Left renal cortex interstitium (tissue), 4 donors: ENCODE data around the gene UTP11. TPM values are rescaled to one million over a fixed set of nuclear protein-coding genes. Genes with fewer than 3 reads are reported as not detected.
"Not testable (repeated sequence)": the region's sequence is repeated elsewhere in the genome, so short reads cannot be mapped to it uniquely, and the experiment has no call there.

ENCODE experiments used
- DNase-seq, 4 donors: peaks; one replicate each; pipeline ENCODE4 v3.0.0-alpha.2; 2013; ENCODE audit warnings: low read depth in 4 of 4, low spot score in 2 of 4, missing footprints in 1 of 4
- polyA plus RNA-seq, 4 donors: library from polyadenylated mRNA; unstranded; fragments of 120-200 nt; gene quantifications; one replicate each; pipeline ENCODE4 v1.2.1, GENCODE V29; 2013; ENCODE audit not compliant: insufficient read length in 4 of 4

Gene UTP11
- polyA plus RNA-seq, 4 donors: 36.9 to 43.1 (median 42.3) TPM

- no peak for DNase-seq
Measured at GRCh38 chr1:38025664-38026063, 13.1 kb downstream of the UTP11 start.

DNA sequence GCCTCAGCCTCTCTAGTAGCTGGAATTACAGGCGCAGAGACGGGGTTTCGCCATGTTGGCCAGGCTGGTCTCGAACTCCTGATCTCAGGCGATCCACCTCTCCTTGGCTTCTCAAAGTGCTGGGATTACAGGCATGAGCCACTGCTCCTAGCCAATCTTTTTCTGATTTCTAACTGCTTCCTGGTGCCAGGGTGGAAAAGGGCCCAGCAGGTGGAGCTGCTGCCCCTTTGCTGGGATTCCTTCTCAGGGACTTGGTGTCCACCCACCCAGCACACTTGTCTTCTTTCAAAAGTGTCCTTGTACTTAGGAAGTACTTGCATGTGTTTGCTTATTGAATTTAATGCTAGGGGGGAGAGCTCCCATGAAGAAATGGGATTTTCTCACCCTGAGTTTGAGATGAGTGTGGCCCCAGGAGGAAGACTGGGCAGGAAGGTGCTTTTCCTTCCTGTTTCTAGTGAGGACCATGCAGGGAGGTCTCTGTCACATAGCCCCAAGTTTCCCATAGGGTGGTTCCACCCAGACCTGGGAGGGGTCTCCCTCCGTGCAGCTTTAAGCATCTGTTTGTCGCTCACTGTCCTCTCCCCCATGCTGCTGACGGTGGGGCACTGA is 14.2 kb downstream of the UTP11 start:
- DNase-seq: no peak

GRCh38 chr1:38027201-38028104 is 14.9 kb downstream of the UTP11 start:
- no peak for DNase-seq

GRCh38 chr1:38028105-38028591 is 15.6 kb downstream of the UTP11 start:
- DNase-seq: no peak

DNA sequence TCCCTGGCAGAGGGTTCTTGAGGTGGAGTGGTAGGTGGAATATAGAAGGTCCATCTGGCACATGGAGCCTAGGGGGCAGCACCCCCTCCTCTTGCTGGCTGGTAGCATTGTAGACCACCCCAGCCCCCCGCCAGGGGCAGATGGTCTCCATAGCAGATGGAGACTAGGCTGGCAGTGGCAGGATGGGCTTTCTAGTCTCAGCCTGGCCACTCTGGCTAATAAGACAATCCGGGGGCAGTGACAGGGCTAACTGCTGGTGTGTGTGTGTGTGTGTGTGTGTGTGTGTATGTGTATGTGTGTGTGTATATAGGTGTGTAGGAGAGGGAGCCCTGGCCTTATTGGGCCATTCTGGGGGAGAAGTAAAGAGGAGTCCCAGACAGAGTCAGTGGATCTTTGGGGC is 16.1 kb downstream of the UTP11 start:
- DNase-seq: no peak

DNA sequence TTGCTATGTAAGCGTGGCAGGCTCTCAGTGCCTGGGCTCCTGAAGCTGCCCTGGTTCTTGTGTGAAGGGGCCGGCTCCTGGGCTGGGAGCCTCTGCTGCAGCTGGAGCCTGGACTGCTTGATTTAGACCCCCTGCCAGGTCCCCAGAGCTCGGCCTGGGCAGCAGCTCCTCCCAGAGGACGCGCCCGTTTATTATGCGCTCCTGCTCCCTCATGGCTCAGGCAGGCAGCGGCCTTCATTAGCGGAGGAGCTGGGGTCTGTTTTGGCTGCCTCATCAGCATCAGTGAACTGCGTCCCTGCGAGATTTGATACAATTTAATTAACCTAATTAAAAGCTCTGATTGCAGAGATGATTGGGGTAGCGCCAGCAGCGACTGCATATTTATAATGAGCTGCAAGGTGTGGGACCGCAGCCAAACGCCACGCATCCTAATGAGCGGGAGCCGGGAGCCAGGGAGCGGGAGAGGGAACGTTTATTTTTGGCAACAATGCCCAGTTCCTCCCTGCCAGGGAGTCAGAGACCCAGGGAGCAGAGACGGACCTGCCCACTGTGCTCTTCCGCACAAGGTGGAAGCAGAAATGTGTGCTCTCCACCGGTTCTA is 16.6 kb downstream of the UTP11 start:
- DNase-seq: no peak

DNA sequence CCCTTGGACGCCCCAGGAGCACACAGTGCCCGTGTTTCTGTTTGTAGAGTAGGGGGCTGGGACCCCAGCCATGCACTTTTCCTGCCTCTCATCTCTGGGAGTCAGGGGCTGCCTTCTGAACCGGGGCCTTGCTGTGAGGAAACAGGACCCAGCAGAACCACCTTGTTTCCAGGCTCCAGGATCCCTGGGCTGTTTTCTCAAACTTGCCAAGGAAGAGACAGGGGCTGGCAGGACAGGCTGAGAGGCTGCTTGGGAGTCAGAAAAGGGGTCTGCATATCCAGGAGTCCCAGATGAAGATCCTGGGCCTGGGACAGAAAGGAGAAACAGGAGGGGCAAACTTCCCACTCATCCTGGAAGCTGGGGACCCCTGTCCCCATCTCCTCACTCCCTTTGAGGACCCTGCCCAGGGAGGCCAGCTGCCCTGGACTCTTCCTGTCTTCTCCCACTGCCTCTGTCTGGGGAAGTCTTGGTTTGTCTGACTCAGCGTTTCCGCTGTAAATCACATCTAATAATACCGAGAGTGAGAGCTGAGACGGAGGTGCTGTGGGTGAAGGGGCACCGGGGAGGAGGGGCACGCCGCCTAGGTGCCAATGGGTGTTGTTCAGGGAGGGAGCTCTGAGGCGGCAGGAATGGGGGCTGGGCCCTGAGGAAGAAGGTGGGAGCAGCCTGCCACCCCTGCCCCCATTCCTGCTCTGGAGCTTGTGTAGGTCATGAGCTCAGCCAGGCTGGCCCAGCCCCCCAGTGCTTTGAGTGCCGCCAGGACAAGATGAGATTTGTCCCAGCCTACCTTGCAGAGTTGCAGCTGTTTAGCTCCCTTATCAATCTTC is 17.4 kb downstream of the UTP11 start:
- DNase-seq: no peak

DNA sequence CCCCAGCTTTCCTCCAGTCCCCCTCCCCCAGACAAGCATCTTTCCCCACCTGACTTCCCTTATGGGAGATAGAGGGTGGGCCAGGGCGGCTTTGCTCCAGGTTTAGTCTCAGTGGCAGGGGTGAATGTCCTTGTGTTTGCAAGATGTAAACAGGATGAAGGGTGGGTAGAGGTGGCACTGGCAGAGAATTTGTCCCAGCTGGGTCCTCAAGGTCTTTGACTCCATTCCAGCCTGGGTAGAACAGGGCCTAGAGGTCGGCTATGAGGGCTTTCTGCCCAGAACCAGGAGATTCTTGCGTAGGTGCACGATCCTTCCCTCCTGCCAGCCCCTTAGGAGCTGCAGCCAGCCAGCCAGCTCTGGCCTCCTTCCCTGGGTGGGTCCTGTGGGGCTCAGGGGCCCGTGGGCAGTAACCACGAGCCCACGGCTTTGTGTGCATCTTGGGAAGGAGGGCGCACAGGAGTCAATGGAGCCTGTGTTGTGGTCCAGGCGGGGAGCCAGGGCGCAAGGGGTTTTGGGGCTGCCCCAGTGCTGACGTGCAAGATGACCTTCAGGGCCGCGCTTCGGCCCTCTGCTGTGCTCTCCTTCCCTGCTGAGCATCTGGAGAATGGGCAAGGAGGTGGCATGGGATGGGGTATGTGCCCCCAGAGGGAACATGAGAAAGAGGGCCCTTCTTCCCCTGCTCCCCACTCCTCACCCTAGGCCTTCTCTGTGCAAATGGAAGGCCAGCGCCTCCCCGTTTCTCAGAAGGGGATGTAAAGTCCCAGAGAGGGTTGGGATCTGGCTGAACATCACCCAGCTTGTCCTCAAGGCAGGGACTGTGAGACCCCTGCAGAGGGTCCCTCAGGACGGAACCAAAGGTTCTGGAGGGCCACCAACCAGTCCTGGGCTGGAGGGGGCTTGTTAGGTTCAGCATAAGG is 18.3 kb downstream of the UTP11 start:
- no peak for DNase-seq

DNA sequence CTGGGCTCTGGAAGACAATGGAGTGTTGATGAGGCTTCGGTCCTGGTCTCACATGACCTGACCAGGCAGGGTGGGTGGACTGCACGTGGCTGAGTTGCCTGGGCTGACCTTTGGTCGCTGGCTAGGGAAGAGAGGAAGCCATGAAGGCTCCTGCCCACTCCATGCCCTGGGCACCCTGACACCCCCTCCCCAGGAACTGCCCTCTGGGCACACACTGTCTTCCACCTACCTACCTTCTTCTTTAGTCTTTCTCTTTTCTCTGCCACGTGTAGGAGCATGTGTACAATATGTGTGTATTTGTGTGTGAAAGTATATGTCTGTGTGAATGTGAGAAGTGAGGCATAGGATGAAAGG is 19.0 kb downstream of the UTP11 start:
- no peak for DNase-seq

DNA sequence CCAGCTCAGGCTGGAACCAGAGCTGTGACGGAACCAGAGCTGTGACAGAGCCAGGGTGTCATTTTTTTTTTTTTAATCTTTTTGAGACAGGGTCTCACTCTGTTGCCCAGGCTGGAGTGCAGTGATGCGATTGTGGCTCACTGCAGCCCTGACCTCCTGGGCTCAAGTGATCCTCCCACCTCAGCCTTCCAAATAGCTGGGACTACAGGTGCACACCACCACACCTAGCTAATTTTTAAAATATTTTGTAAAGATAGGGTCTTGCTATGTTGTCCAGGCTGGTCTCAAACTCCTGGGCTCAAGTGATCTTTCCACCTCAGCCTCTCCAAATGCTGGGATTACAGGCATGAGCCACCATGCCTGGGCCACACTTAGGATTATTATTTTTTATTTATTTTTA is 20.5 kb downstream of the UTP11 start:
- not testable (repeated sequence) for DNase-seq

DNA sequence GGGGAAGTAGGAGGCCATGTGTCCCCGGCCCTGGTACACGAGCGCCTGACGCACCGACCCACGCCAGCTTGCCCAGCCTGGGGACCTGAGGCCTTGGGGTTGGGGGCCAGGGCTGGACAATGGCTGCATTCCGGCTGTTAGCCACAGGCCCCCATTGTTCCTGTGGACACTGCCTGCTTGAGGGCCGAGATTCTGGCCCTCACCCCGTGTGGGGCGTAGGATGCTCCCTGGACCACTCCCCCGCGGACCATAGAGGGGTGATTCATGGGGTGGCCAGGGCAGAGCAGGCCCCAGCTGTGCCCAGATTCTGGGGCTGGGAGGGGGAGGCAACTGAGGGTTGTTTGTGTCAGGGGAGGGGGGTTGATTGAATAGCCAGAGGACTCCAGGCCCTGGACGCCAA is 22.3 kb downstream of the UTP11 start:
- DNase-seq: no peak

- DNase-seq: no peak
Measured at GRCh38 chr1:38037221-38037939, 24.8 kb downstream of the UTP11 start.

- DNase-seq: no peak
Measured at GRCh38 chr1:38038861-38039260, 26.3 kb downstream of the UTP11 start.

GRCh38 chr1:38039331-38040088 is 27.0 kb downstream of the UTP11 start:
- DNase-seq: no peak

- DNase-seq: no peak
Measured at GRCh38 chr1:38041936-38042834, 29.7 kb downstream of the UTP11 start.

DNA sequence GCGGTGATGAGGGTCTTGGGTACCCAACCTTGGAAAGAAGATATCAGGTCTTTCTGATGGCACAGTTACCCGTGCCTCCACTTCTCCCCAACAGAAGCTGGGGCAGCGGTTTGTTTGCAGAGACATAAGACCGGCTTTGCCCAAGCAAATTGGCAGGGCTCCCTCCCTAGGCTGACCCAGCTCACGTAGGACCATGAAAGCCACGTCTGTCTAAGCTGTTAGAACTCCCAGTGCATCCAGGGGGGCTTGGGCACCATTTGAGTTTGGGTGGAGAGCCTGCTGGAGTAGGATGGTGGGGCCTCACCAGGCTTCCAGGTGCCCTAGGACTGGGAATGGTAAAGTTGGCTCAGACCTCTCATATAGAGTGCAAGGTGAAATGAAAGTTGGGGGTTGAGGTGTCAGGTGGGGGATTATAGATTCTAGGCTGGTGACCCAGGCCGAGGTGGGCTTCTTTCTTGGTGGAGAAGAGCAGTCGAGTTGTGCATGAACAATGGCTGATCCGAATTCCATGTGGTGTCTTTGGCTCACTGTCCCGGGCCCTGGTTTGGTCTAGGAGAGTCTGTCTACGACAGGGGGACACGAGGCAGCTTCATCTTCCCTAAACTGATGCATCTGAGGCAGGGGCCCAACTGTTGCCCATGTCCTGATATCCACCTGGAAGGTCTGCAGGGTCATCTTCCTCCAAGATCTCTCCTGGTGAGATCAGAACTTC is 30.7 kb downstream of the UTP11 start:
- DNase-seq: no peak
